ENCODE results near the gene ANKRD34A. TPM values are rescaled to one million over a fixed set of nuclear protein-coding genes. Genes with fewer than 3 reads are reported as not detected.

The ANKRD34A gene
- under 1 TPM in 5 of 6 experiments, not detected in 1; 0.14 to 0.88 (median 0.22) TPM for total RNA-seq
- long read RNA-seq, result 0 reads

DNA sequence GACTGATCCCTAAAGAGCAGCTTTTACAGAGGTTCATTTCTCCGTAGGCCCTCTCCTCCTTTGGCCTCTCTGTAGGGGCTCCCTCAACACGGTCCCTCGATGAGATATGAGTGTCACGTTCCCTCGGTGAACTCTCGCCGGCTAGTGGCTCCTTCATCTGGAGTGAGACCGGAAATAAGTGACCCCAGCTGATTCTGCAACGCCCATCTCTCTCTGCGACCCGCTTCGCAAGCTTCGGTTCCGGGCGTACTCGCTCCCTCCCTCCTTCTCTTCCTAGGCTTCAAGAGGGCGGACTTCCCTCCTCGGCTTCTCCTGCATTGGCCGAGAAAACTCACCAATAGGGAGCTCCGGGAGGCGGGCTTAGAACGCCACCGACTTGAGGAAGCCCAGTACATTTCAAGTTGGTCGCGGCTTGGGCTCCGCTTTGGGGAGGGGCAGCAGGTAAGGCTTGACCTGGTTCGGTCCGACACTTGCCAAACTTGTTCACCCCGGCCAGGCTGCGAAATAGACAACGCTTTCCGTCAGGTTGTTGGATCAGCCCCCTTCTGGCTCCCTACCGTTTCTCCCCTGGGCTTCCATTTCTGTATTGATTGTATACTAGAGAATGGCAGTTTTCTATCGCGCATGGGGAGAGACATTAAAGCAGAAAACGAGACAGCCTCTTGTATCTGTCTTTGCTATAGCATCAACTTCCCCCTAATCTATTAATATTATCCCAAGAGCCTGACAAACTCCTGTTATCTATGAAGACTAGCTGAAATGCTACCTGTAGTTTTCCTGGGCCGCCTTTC, at the start of gene ANKRD34A, which contains the start of gene POLR3GL:
Gene ANKRD34A, minus strand, starts transcription at position 248 of the 791 bp plus-strand sequence. CDS start 2,816 bp downstream, outside the sequence.
Gene POLR3GL, plus strand, starts transcription at position 363 of the 791 bp plus-strand sequence. CDS start 10,176 bp downstream, outside the sequence.
- DNase-seq, result peak; percentile 95 to 97 (median 97)
- TF ChIP-seq POLR2A (IDR thresholded peaks at IDR 0.05), result peak; percentile 88
- TF ChIP-seq, protein P1, sequence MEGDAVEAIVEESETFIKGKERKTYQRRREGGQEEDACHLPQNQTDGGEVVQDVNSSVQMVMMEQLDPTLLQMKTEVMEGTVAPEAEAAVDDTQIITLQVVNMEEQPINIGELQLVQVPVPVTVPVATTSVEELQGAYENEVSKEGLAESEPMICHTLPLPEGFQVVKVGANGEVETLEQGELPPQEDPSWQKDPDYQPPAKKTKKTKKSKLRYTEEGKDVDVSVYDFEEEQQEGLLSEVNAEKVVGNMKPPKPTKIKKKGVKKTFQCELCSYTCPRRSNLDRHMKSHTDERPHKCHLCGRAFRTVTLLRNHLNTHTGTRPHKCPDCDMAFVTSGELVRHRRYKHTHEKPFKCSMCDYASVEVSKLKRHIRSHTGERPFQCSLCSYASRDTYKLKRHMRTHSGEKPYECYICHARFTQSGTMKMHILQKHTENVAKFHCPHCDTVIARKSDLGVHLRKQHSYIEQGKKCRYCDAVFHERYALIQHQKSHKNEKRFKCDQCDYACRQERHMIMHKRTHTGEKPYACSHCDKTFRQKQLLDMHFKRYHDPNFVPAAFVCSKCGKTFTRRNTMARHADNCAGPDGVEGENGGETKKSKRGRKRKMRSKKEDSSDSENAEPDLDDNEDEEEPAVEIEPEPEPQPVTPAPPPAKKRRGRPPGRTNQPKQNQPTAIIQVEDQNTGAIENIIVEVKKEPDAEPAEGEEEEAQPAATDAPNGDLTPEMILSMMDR (IDR thresholded peaks at IDR 0.05), result no peak
- Histone ChIP-seq H3K27me3 (no peaks in the 10 kb centered on the region), H3K4me3 (peak within 1 kb of the TSS; percentile 62 to 74 (median 63)), H3K36me3 (no peaks in the 10 kb centered on the region), H3K27ac (peak within 1 kb of the TSS; percentile 59 to 79 (median 74)), H3K9me3 (no peaks in the 10 kb centered on the region), H3K4me1 (peaks cover 0 to 30% (median 7%) of the 10 kb centered on the region in 4 donors)
- peak; percentile 85 to 91 (median 88) for ATAC-seq
- intact Hi-C loops (cut with DNase I), result no loop called here
- under 1% methylated on average over 26 of the region's 37 CpGs for WGBS (ENCODE audit: insufficient coverage, low coverage, low lambda C conversion rate, missing lambda C conversion rate)

DNA sequence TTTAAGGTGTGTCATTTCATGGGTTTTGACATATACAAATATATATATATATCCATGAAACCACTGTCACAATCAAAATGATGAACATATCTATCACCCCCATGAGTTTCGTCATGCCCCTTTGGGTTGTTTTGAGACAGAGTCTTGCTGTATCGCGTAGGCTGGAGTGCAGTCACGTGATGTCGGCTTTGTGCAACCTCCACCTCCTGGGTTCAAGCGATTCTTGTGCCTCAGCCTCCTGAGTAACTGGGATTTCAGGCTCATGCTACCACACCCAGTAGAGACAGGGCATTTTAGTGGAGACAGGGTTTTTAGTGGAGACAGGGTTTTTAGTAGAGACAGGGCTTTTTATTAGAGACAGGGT, 49.2 kb upstream of the ANKRD34A start:
- TF ChIP-seq POLR2A (IDR thresholded peaks at IDR 0.05), result no peak
- TF ChIP-seq, protein P1 (IDR thresholded peaks at IDR 0.05), result no peak
- Histone ChIP-seq H3K36me3 (peaks cover 0 to 9% (median 0%) of the 10 kb centered on the region in 4 donors), H3K27me3 (no peaks in the 10 kb centered on the region), H3K27ac (no peak overlapping the region), H3K9me3 (no peaks in the 10 kb centered on the region), H3K4me3 (no peak overlapping the region), H3K4me1 (peaks cover 0 to 8% (median 0%) of the 10 kb centered on the region in 4 donors)
- no peak for DNase-seq
- no peak for ATAC-seq
- intact Hi-C loops (cut with DNase I), result loop anchor here (5.0 to 10.0 kb wide), 2 partner anchors 36 to 169 kb away; partner anchors contain the start of gene NUDT17 (in 1 of the 2)
- 57% methylated on average over 5 of the region's 6 CpGs for WGBS (ENCODE audit: insufficient coverage, low coverage, low lambda C conversion rate, missing lambda C conversion rate)

DNA sequence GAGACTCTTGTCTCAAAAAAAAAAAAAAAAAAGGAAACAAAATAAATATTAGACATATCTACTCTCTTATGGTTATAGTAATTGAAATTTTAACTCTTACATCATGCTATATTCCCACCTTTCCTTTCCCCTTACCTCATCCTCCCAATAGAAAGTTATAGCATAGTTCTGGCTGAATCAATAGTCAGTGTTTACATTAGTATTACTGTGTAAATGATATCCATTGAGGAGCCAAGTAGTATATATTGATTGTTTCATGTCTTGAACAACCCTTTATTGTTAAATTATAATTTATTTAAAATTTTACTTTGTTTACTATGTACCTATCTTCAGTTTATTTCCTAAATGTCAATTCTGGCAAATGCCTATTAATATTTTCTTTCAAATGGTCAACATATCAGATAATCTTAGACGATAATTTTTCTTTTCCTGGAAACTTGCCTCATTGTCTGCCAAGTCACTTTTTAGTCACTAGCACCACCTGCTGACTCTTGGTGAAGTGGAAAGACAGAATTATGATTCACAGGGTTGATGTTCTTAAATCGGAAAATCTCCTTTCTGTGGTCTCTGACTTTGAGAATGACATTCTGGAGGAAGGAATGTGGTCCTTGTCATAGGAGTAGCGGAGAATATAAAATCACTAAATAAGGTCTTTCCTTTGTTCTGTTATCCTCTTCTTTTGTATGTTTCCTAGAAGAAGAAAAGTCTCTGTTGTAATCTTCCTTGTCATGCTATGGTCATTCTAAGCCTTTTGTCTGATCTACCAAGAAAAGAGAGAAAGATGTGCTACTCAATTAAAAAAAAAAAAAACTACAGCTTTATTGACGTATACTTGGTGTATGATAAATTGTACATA, 48.6 kb upstream of the ANKRD34A start:
- no peak for TF ChIP-seq POLR2A (IDR thresholded peaks at IDR 0.05)
- TF ChIP-seq, protein P1 (IDR thresholded peaks at IDR 0.05), result peak; percentile 73 to 85 (median 81)
- DNase-seq, result no peak
- WGBS (ENCODE audit: insufficient coverage, low coverage, low lambda C conversion rate, missing lambda C conversion rate), result 0% methylated on average over 4 of the region's 4 CpGs
- peak; percentile 70 to 76 (median 72) for ATAC-seq
- intact Hi-C loops (cut with DNase I), result loop anchor here (5.0 to 10.0 kb wide), 2 partner anchors 36 to 168 kb away; partner anchors contain the start of gene NUDT17 (in 1 of the 2)
- Histone ChIP-seq H3K9me3 (no peaks in the 10 kb centered on the region), H3K36me3 (peaks cover 0 to 4% (median 0%) of the 10 kb centered on the region in 4 donors), H3K27me3 (no peaks in the 10 kb centered on the region), H3K4me1 (peaks cover 0 to 7% (median 0%) of the 10 kb centered on the region in 4 donors), H3K27ac (no peak overlapping the region), H3K4me3 (no peak overlapping the region)

DNA sequence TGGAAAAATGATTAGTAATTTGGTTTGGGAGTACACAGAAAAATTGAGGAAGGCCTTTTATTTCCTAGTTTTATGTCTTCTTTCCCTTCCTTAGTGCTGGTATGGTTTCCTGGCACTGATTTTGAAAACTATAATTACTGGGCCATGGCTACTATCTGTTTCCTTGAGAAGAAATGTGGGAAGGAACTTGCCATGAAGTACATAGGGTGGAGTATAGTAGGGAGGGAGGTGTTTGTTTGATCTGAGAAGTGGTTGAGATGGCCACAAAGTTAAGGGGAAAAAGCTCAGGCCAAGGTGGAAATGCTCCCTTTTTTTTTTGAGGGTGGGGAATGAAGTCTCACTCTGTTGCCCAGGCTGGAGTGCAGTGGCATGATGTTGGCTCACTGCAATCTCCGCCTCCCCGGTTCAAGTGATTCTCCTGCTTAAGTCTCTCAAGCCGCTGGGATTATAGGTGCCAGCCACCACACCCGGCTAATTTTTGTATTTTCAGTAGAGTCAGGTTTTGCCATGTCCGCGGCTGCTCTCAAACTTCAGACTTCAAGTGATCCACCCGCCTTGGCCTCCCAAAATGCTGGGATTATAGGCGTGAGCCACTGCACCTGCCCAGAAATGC, 45.9 kb upstream of the ANKRD34A start:
- 95% methylated on average over 4 of the region's 8 CpGs for WGBS (ENCODE audit: insufficient coverage, low coverage, low lambda C conversion rate, missing lambda C conversion rate)
- H3K4me1 ChIP-seq, result peaks cover 0 to 14% (median 1%) of the 10 kb centered on the region in 4 donors

More for the DNA sequence above, 45.9 kb upstream of the ANKRD34A start:
- H3K27me3 ChIP-seq, result no peaks in the 10 kb centered on the region
- no peak for DNase-seq
- H3K27ac ChIP-seq, result peak overlapping the region in 1 of 3 donors; percentile 15
- no peak overlapping the region for H3K4me3 ChIP-seq
- intact Hi-C loops (cut with DNase I), result loop anchor here (5.0 to 10.0 kb wide), 2 partner anchors 33 to 165 kb away; partner anchors contain the start of gene NUDT17 (in 1 of the 2)
- ATAC-seq, result no peak
- H3K36me3 ChIP-seq, result no peaks in the 10 kb centered on the region
- no peak for TF ChIP-seq POLR2A (IDR thresholded peaks at IDR 0.05)
- TF ChIP-seq, protein P1 (IDR thresholded peaks at IDR 0.05), result no peak
- H3K9me3 ChIP-seq, result no peaks in the 10 kb centered on the region

All from right lobe of liver (tissue), 6 donors.